HCT116 (cell line): Measurements from ENCODE around the gene PLCXD3. TPM values are rescaled to one million over a fixed set of nuclear protein-coding genes. Genes with fewer than 3 reads are reported as not detected.

ENCODE experiments used
- ATAC-seq: fragments of 200-7000 bp; cut with Tn5 transposase; 2 replicates; pipeline ENCODE4 v1.9.1; 2020; ENCODE audit warnings: mild to moderate bottlenecking, moderate library complexity
- BruUV-seq: library from RNA; stranded (reverse); fragments of 400-500 nt; replicated peaks from 2 replicates; lab custom pipeline; 2021; lab: Mats Ljungman, UMichigan
- CTCF ChIA-PET: fragments of 300-600 bp; sonication (Branson Sonifier 250); formaldehyde crosslinking; loops from one replicate; lab custom pipeline; 2021; ENCODE audit warnings: antibody characterized with exemption; lab: Charles Lee
- POLR2A ChIA-PET: fragments of 300-600, 350-600 bp; sonication (Branson Sonifier 250); formaldehyde crosslinking; loops from one replicate; lab custom pipeline; 2021; ENCODE audit warnings: antibody characterized with exemption; lab: Charles Lee
- RAD21 ChIA-PET, 2 experiments: fragments of 300-600 bp; sonication (Branson Sonifier 250); formaldehyde crosslinking; loops; one replicate each; lab custom pipeline; 2023; ENCODE audit warnings: low total read pairs in 2 of 2; ENCODE audit not compliant: uncharacterized antibody in 2 of 2, unreplicated experiment in 2 of 2, low non-redundant PET in 1 of 2; lab: Charles Lee
- DNase-seq: peaks from one replicate; pipeline ENCODE4 v3.0.0-alpha.2; 2010; ENCODE audit warnings: low read depth, low spot score
- H2AFZ ChIP-seq: fragments of 200-600 bp; shearing (Covaris generic), sonication (generic); 2 replicates; pipeline ENCODE4 v1.6.1; 2017; ENCODE audit warnings: low read depth, mixed run types, mixed read lengths, antibody characterized with exemption, low read length; ENCODE audit not compliant: poor library complexity, severe bottlenecking
- H3K27ac ChIP-seq: 2 replicates; pipeline ENCODE4 v1.5.1; 2012; ENCODE audit warnings: low read depth, low read length
- H3K27me3 ChIP-seq: fragments of 200-600 bp; sonication (generic); 2 replicates; pipeline ENCODE4 v1.6.1; 2016; ENCODE audit warnings: mixed run types, low read length, mixed read lengths; ENCODE audit not compliant: insufficient read depth
- H3K36me3 ChIP-seq, 2 experiments: fragments of 200-500 bp in 1 of 2; fragments of 200-600 bp in 1 of 2; sonication (Bioruptor generic) in 1 of 2; sonication (generic) in 1 of 2; 2 replicates each; pipeline versions ENCODE4 v1.5.1 to v1.6.1; 2014 to 2016; ENCODE audit warnings: low read length in 2 of 2, inconsistent platforms in 1 of 2, mixed read lengths in 1 of 2, mixed run types in 1 of 2; ENCODE audit not compliant: insufficient read depth in 2 of 2, control insufficient read depth in 1 of 2
- H3K4me1 ChIP-seq, 2 experiments: fragments of 200-600 bp in 1 of 2; sonication (generic) in 1 of 2; 2 replicates each; pipeline versions ENCODE4 v1.5.1 to v1.6.1; 2012 to 2017; ENCODE audit warnings: low read length in 2 of 2, inconsistent platforms in 1 of 2, mild to moderate bottlenecking in 1 of 2, mixed read lengths in 1 of 2, mixed run types in 1 of 2, moderate library complexity in 1 of 2; ENCODE audit not compliant: insufficient read depth in 2 of 2, control insufficient read depth in 1 of 2
- H3K4me2 ChIP-seq: fragments of 200-600 bp; sonication (generic); 2 replicates; pipeline ENCODE4 v1.6.1; 2017; ENCODE audit warnings: mixed run types, low read length, mixed read lengths
- H3K4me3 ChIP-seq, 2 experiments: fragments of 200-600 bp in 1 of 2; sonication (generic) in 1 of 2; replicated peaks in 1 of 2; 2 replicates each; pipeline ENCODE4 v1.5.1; 2011 to 2016; ENCODE audit warnings: low read length in 2 of 2, control low read depth in 1 of 2, low read depth in 1 of 2, mild to moderate bottlenecking in 1 of 2, mixed read lengths in 1 of 2, mixed run types in 1 of 2
- H3K79me2 ChIP-seq: fragments of 200-600 bp; sonication (generic); 2 replicates; pipeline ENCODE4 v1.6.1; 2017; ENCODE audit warnings: mild to moderate bottlenecking, mixed run types, low read length, moderate library complexity, mixed read lengths; ENCODE audit not compliant: insufficient read depth
- H3K9ac ChIP-seq: fragments of 200-600 bp; sonication (generic); 2 replicates; pipeline ENCODE4 v1.6.1; 2016; ENCODE audit warnings: low read length, mixed read lengths
- H3K9me2 ChIP-seq: fragments of 200-600 bp; sonication (generic), shearing (Covaris generic); 2 replicates; pipeline ENCODE4 v1.6.1; 2017; ENCODE audit warnings: mixed run types, mild to moderate bottlenecking, moderate library complexity; ENCODE audit not compliant: insufficient read depth
- H3K9me3 ChIP-seq, 2 experiments: fragments of 200-500 bp in 1 of 2; fragments of 200-600 bp in 1 of 2; sonication (Bioruptor generic) in 1 of 2; sonication (generic) in 1 of 2; 2 replicates each; pipeline ENCODE4 v1.6.1; 2014 to 2017; ENCODE audit warnings: low read length in 2 of 2, mixed read lengths in 2 of 2, inconsistent platforms in 1 of 2, low read depth in 1 of 2, mild to moderate bottlenecking in 1 of 2, mixed run types in 1 of 2, moderate library complexity in 1 of 2; ENCODE audit not compliant: control insufficient read depth in 1 of 2, insufficient read depth in 1 of 2
- H4K20me1 ChIP-seq: fragments of 200-600 bp; sonication (generic), shearing (Covaris generic); 2 replicates; pipeline ENCODE4 v1.6.1; 2017; ENCODE audit warnings: mixed run types, mild to moderate bottlenecking, moderate library complexity; ENCODE audit not compliant: insufficient read depth
- CEBPB ChIP-seq: IDR thresholded peaks from 2 replicates; pipeline ENCODE4 v1.6.1; 2012; ENCODE audit warnings: low read depth
- CTCF ChIP-seq, 3 experiments: fragments of 200-600 bp in 1 of 3; sonication (generic) in 1 of 3; IDR thresholded peaks in 2 of 3; conservative IDR thresholded peaks in 1 of 3; 2 replicates each; pipeline ENCODE4 v1.5.1; 2012 to 2017; ENCODE audit warnings: low read depth in 2 of 3, low read length in 2 of 3, antibody characterized with exemption in 1 of 3, borderline replicate concordance in 1 of 3, control low read depth in 1 of 3, mild to moderate bottlenecking in 1 of 3, mixed read lengths in 1 of 3, mixed run types in 1 of 3, moderate library complexity in 1 of 3; ENCODE audit not compliant: insufficient read depth in 1 of 3
- ELF1 ChIP-seq: IDR thresholded peaks from 2 replicates; pipeline ENCODE4 v1.6.1; 2012; ENCODE audit warnings: low read depth, borderline replicate concordance
- EZH2 ChIP-seq: fragments of 200-600 bp; sonication (generic); IDR thresholded peaks from 2 replicates; pipeline ENCODE4 v1.6.1; 2017; ENCODE audit warnings: antibody characterized with exemption, mixed run types
- EZH2phosphoT487 ChIP-seq: fragments of 200-600 bp; IDR thresholded peaks from 2 replicates; pipeline ENCODE4 v1.6.1; 2018; ENCODE audit warnings: antibody characterized with exemption, borderline replicate concordance
- FOSL1 ChIP-seq: IDR thresholded peaks from 2 replicates; pipeline ENCODE4 v1.6.1; 2012; ENCODE audit warnings: low read depth
- MAX ChIP-seq: IDR thresholded peaks from 2 replicates; pipeline ENCODE4 v1.6.1; 2012
- POLR2A ChIP-seq: IDR thresholded peaks from 2 replicates; pipeline ENCODE4 v1.7.0; 2011; ENCODE audit warnings: borderline replicate concordance; ENCODE audit not compliant: insufficient read depth, insufficient read length; ENCODE audit errors: extremely low read depth
- SIN3A ChIP-seq: IDR thresholded peaks from 2 replicates; pipeline ENCODE4 v1.6.1; 2012; ENCODE audit warnings: low read depth
- YY1 ChIP-seq: IDR thresholded peaks from 2 replicates; pipeline ENCODE4 v1.6.1; 2011; ENCODE audit warnings: low read length, low read depth, moderate library complexity, mild to moderate bottlenecking; ENCODE audit not compliant: insufficient replicate concordance; ENCODE audit errors: extremely low read depth
- ZNF274 ChIP-seq: fragments of 200-500 bp; sonication (Bioruptor generic); IDR thresholded peaks from 2 replicates; pipeline ENCODE4 v1.6.1; 2014; ENCODE audit warnings: mild to moderate bottlenecking, low read depth, low read length, inconsistent platforms
- intact Hi-C: fragments of 100-400 bp; cut with micrococcal nuclease; formaldehyde crosslinking; loops from 2 replicates; pipeline ENCODE4 v1.10.0; 2022
- total RNA-seq: library from RNA; stranded (reverse); gene quantifications from one replicate; pipeline ENCODE4 v1.2.1, GENCODE V29; 2021; ENCODE audit not compliant: unreplicated experiment

Gene PLCXD3
- total RNA-seq, 1 experiment from 2014 or later, result not detected

GRCh38 chr5:41420492-41421067, 89.8 kb downstream of the PLCXD3 start:
- ChIA-PET RAD21 (no interaction called here), POLR2A (no interaction called here)
- intact Hi-C loops, result no loop called here
- Histone ChIP-seq H3K4me1 (no peaks in the 10 kb centered on the region), H4K20me1 (no peaks in the 10 kb centered on the region), H3K9ac (no peak overlapping the region)
- TF ChIP-seq CTCF (IDR thresholded peaks at IDR 0.05 in 2 of 3, conservative IDR thresholded peaks at IDR 0.05 in 1 of 3; ENCODE audit: borderline replicate concordance in 1 of 3, insufficient read depth in 1 of 3, low read depth in 2 of 3, low read length in 2 of 3), result no peak
- TF ChIP-seq, all 23 proteins: peak for 0
- CTCF ChIA-PET, result interaction anchor here (0.8 to 1.2 kb wide), 2 partner anchors 10 to 516 kb away, joined by 3 read pairs; no protein-coding TSS in a partner anchor
- Histone ChIP-seq H3K9me2 (no peaks in the 10 kb centered on the region), H3K9me3 (no peaks in the 10 kb centered on the region; a peak in 1 of 4 replicates), H3K36me3 (no peaks in the 10 kb centered on the region), H3K79me2 (no peaks in the 10 kb centered on the region), H3K4me3 (no peak overlapping the region), H3K27ac (no peak overlapping the region), H3K4me2 (no peak overlapping the region), H2AFZ (no peak overlapping the region), H3K27me3 (no peaks in the 10 kb centered on the region)
- DNase-seq (no peak), ATAC-seq (no peak)
- no TSS peak for BruUV-seq

- intact Hi-C loops, result no loop called here
- ATAC-seq, result no peak
- no peak for DNase-seq
- no peak overlapping the region for H3K4me3 ChIP-seq
- H3K27ac ChIP-seq, result no peak overlapping the region
- H3K27me3 ChIP-seq, result no peaks in the 10 kb centered on the region
- H3K9me3 ChIP-seq, result no peaks in the 10 kb centered on the region; a peak in 1 of 4 replicates
- no peak overlapping the region for H2AFZ ChIP-seq
- H3K9me2 ChIP-seq, result no peaks in the 10 kb centered on the region
- CTCF ChIA-PET, result no interaction called here
- no peak overlapping the region for H3K4me2 ChIP-seq
- no peaks in the 10 kb centered on the region for H3K36me3 ChIP-seq
- no peaks in the 10 kb centered on the region for H3K79me2 ChIP-seq
- POLR2A ChIA-PET, result no interaction called here
- H3K4me1 ChIP-seq, result peaks cover 3 to 7% of the 10 kb centered on the region in 2 experiments; a peak in 1 of 4 replicates
- H4K20me1 ChIP-seq, result no peaks in the 10 kb centered on the region
- H3K9ac ChIP-seq, result no peak overlapping the region
- BruUV-seq, result no TSS peak
- no peak for TF ChIP-seq FOSL1
- no peak for TF ChIP-seq CEBPB
- no peak for TF ChIP-seq YY1
- TF ChIP-seq POLR2A, result no peak
- TF ChIP-seq EZH2phosphoT487, result no peak
- TF ChIP-seq MAX, result no peak
- TF ChIP-seq EZH2, result no peak
- no peak for TF ChIP-seq ELF1
- no peak for TF ChIP-seq SIN3A
- no peak for TF ChIP-seq ZNF274
- TF ChIP-seq, all 23 proteins: peak for 0
- RAD21 ChIA-PET, result no interaction called here
Observed at GRCh38 chr5:41418220-41419031, 92.0 kb downstream of the PLCXD3 start.
